ENCODE measurements around the gene UVSSA.
A peak's percentile ranks its signal among the peaks of the same experiment; 100 is the strongest.

The UVSSA gene

GRCh38 chr4:1346781-1347409 is at the start of gene UVSSA:
UVSSA (plus strand) TSS chr4:1347208; CDS start chr4:1348092, 884 bp downstream.
- no peaks in the 10 kb centered on the region for H3K36me3 ChIP-seq (ENCODE audit: insufficient read depth, low read length)
- no peak for TF ChIP-seq EZH2 (IDR thresholded peaks at IDR 0.05)
- TF ChIP-seq FOXP2 (optimal IDR thresholded peaks at IDR 0.05; ENCODE audit: control extremely low read depth, extremely low read length, insufficient read depth): no peak
- no peak; the same call in 1 of the 2 replicates for TF ChIP-seq POLR2AphosphoS5 (IDR thresholded peaks at IDR 0.05; ENCODE audit: borderline replicate concordance, low read depth, low read length)
- H3K9me3 ChIP-seq (ENCODE audit: low read depth, low read length): no peaks in the 10 kb centered on the region
- H3K4me3 ChIP-seq: peak within 1 kb of the TSS; percentile 94
- peak within 1 kb of the TSS; percentile 89 for H3K9ac ChIP-seq (ENCODE audit: insufficient read length)
- DNase-seq (ENCODE audit: low read depth, low spot score): peak; percentile 92
- peak within 1 kb of the TSS; percentile 77 for H3K27ac ChIP-seq

GRCh38 chr4:1297456-1298325 is 49.3 kb upstream of the UVSSA start:
- DNase-seq (ENCODE audit: low read depth, low spot score): no peak
- no peak overlapping the region for H3K27ac ChIP-seq
- no peak for TF ChIP-seq EZH2 (IDR thresholded peaks at IDR 0.05)
- no peak for TF ChIP-seq POLR2AphosphoS5 (IDR thresholded peaks at IDR 0.05; ENCODE audit: borderline replicate concordance, low read depth, low read length)
- TF ChIP-seq FOXP2 (optimal IDR thresholded peaks at IDR 0.05; ENCODE audit: control extremely low read depth, extremely low read length, insufficient read depth): no peak
- no peaks in the 10 kb centered on the region for H3K9me3 ChIP-seq (ENCODE audit: low read depth, low read length)
- no peak overlapping the region for H3K4me3 ChIP-seq
- no peak overlapping the region for H3K9ac ChIP-seq (ENCODE audit: insufficient read length)
- H3K36me3 ChIP-seq (ENCODE audit: insufficient read depth, low read length): peaks cover 29% of the 10 kb centered on the region

GRCh38 chr4:1298461-1298860 is 48.5 kb upstream of the UVSSA start:
- no peak for DNase-seq (ENCODE audit: low read depth, low spot score)
- TF ChIP-seq POLR2AphosphoS5 (IDR thresholded peaks at IDR 0.05; ENCODE audit: borderline replicate concordance, low read depth, low read length) (no peak), EZH2 (IDR thresholded peaks at IDR 0.05) (no peak), FOXP2 (optimal IDR thresholded peaks at IDR 0.05; ENCODE audit: control extremely low read depth, extremely low read length, insufficient read depth) (no peak)
- H3K9me3 ChIP-seq (ENCODE audit: low read depth, low read length): no peaks in the 10 kb centered on the region
- H3K36me3 ChIP-seq (ENCODE audit: insufficient read depth, low read length): peaks cover 29% of the 10 kb centered on the region
- H3K9ac ChIP-seq (ENCODE audit: insufficient read length): no peak overlapping the region
- no peak overlapping the region for H3K4me3 ChIP-seq
- H3K27ac ChIP-seq: no peak overlapping the region

GRCh38 chr4:1299301-1299860 is 47.6 kb upstream of the UVSSA start:
- DNase-seq (ENCODE audit: low read depth, low spot score): no peak
- Histone ChIP-seq H3K4me3 (no peak overlapping the region), H3K9ac (ENCODE audit: insufficient read length) (no peak overlapping the region), H3K9me3 (ENCODE audit: low read depth, low read length) (no peaks in the 10 kb centered on the region), H3K36me3 (ENCODE audit: insufficient read depth, low read length) (peaks cover 29% of the 10 kb centered on the region), H3K27ac (no peak overlapping the region)
- TF ChIP-seq FOXP2 (optimal IDR thresholded peaks at IDR 0.05; ENCODE audit: control extremely low read depth, extremely low read length, insufficient read depth) (no peak), POLR2AphosphoS5 (IDR thresholded peaks at IDR 0.05; ENCODE audit: borderline replicate concordance, low read depth, low read length) (no peak), EZH2 (IDR thresholded peaks at IDR 0.05) (no peak)

- Histone ChIP-seq H3K9ac (ENCODE audit: insufficient read length) (peak overlapping the region; percentile 34), H3K36me3 (ENCODE audit: insufficient read depth, low read length) (peaks cover 29% of the 10 kb centered on the region), H3K4me3 (no peak overlapping the region), H3K27ac (peak overlapping the region; percentile 67), H3K9me3 (ENCODE audit: low read depth, low read length) (no peaks in the 10 kb centered on the region)
- no peak for DNase-seq (ENCODE audit: low read depth, low spot score)
- TF ChIP-seq EZH2 (IDR thresholded peaks at IDR 0.05): no peak
- TF ChIP-seq POLR2AphosphoS5 (IDR thresholded peaks at IDR 0.05; ENCODE audit: borderline replicate concordance, low read depth, low read length): no peak
- no peak for TF ChIP-seq FOXP2 (optimal IDR thresholded peaks at IDR 0.05; ENCODE audit: control extremely low read depth, extremely low read length, insufficient read depth)
Observed at GRCh38 chr4:1300466-1301455, 46.2 kb upstream of the UVSSA start.

DNA sequence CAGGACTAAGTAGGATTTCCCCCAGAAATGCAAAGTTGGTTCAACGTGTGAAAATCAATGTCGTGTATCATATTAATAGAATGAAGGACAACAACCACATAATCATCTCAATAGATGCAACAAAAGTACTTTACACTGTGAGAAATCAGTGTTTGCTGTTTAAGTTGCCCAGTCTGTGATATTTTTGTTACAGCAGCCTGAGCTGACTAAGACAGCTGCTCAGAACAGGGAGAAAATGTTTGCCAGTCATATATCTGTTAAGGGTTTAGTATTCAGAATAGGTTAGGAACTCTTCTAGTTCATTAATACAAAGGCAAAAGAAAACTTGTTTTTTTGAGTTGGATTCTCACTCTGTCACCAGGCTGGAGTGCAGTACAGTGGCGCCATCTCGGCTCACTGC is 44.8 kb upstream of the UVSSA start:
- DNase-seq (ENCODE audit: low read depth, low spot score): no peak
- Histone ChIP-seq H3K4me3 (no peak overlapping the region), H3K9ac (ENCODE audit: insufficient read length) (no peak overlapping the region), H3K27ac (0 out of 2 replicates have a peak overlapping the region, but pooled peaks have one; percentile 33), H3K9me3 (ENCODE audit: low read depth, low read length) (no peaks in the 10 kb centered on the region), H3K36me3 (ENCODE audit: insufficient read depth, low read length) (peaks cover 25% of the 10 kb centered on the region)
- TF ChIP-seq FOXP2 (optimal IDR thresholded peaks at IDR 0.05; ENCODE audit: control extremely low read depth, extremely low read length, insufficient read depth) (no peak), POLR2AphosphoS5 (IDR thresholded peaks at IDR 0.05; ENCODE audit: borderline replicate concordance, low read depth, low read length) (no peak), EZH2 (IDR thresholded peaks at IDR 0.05) (no peak)

- no peak for DNase-seq (ENCODE audit: low read depth, low spot score)
- Histone ChIP-seq H3K4me3 (no peak overlapping the region), H3K9me3 (ENCODE audit: low read depth, low read length) (no peaks in the 10 kb centered on the region), H3K27ac (no peak overlapping the region), H3K9ac (ENCODE audit: insufficient read length) (no peak overlapping the region), H3K36me3 (ENCODE audit: insufficient read depth, low read length) (peaks cover 15% of the 10 kb centered on the region)
- TF ChIP-seq POLR2AphosphoS5 (IDR thresholded peaks at IDR 0.05; ENCODE audit: borderline replicate concordance, low read depth, low read length) (no peak), FOXP2 (optimal IDR thresholded peaks at IDR 0.05; ENCODE audit: control extremely low read depth, extremely low read length, insufficient read depth) (no peak), EZH2 (IDR thresholded peaks at IDR 0.05) (no peak)
Observed at GRCh38 chr4:1305261-1305711, 41.7 kb upstream of the UVSSA start.
